Ramos (cell line): ENCODE data around the gene ASIC2.

ENCODE experiments used
- in situ Hi-C: fragments of 300-500 bp; cut with MboI; formaldehyde crosslinking; loops from one replicate; pipeline ENCODE4 v1.14.3; 2022; ENCODE audit warnings: low sequenced_read_pairs; ENCODE audit not compliant: unreplicated experiment

Gene ASIC2

DNA sequence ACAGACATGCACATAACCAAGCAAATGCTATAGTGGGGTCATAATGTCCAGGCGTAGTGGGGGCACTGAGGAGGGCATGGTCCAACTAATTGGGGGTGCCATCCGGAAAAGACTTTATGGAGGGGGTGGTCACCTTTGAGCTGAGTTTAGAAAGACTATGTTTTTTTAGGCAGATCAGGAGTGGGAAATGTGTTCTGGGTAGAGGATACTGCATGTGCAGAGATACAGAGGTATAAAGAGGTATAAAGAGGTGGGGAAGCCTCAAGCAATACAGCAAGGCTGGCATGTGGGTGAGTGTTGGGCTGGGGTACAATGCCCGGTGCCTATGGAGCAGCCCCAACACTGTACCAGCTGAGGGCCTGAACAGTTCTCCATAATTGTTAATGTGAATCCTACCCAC, 248.3 kb downstream of the ASIC2 start:
- in situ Hi-C loops = no loop called here

DNA sequence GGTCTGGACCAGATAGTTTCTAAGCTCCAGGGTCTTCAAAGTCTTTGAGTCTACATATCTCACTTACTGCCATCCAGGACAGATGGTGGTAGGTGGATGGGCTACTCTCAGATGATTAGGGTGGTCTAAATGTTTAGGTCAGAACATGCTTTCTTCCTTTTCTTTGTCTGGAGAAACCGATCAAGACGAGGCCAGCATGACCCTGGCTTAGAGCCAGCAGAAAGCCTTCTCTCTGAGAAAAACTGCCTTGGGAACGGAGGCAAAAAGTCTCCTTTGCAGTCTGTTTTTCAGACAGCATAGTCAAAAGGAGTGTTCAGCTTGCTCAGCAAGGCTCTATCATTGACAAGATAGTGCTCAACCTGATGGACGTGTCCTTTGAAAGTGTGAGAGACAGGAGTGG, 252.6 kb downstream of the ASIC2 start:
- in situ Hi-C loops = no loop called here

DNA sequence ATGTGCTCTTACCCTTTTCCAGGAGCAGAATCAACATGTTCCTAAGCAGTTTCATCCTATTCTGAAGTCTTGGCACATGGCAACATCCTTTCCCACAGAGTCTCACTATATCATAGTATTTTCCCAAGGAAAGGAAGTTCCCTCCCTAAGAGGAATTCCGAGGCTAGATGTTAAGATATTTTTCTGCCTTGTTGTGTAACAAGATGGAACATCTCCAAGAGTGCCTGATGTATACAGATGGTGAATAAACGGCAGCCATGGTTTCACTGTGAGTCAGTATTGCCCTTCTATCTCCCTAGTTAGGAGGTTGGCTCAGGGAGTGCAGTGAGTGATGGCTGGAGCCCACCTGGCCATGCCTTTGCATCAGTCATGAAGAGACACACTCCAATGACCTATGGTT, 253.2 kb downstream of the ASIC2 start:
- in situ Hi-C loops = no loop called here

DNA sequence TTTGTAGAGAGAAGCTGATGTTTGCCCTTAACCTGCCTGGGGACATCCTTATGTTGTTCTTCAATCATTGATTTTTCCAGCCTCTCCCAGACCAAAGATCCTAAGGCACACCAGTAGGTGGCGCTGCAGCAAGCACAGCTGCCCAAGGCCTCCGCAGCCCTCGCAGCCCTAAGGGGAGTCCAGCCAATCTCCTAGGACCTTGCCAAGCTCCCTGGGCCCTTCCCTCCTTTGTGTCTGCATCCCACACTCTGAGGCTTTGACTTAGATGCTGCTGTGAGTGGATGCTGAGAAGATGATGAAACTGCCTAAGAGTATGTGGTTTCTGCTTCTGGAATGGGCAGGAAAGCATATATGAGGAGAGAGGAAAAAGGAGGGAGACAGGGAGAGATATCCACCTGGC, 254.4 kb downstream of the ASIC2 start:
- in situ Hi-C loops = no loop called here

DNA sequence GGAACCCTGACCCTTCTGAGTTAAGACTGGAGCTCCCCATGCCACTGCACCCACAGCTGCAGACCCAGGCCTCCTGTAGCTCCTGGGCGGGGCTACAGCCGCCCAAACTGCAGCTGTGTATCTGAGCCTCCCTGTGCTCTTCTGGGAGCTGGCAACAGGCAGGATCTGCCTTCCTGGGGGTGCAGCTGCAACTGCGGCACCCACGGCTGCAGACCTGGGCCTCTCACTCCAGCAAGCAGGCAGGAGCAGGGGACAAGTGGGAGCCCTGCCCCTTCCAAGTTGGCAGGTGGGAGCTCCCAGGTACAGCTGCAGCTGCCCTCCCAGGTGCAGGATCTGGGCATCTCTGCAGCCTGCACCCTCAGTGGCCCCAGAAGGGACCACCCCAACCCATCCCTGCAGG, 259.9 kb downstream of the ASIC2 start:
- in situ Hi-C loops = no loop called here

DNA sequence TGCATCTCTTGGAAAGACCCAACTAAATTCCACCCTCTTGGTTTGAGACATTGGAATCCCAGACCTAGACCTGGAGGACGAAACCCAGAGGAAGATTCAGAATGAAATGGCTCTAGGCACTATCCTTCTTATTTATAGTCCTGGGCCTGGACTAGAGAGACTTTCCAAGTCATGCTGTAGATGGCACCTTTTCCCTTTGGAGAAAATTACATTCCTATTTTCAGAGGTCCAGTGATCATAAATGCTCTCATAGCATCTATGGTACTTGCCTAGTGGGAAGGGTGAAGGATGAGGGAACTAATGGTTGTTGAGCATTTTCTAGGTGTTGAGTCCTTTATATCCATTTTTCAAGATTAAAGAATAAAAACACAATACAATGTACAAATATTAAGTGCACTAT, 264.3 kb downstream of the ASIC2 start:
- in situ Hi-C loops = no loop called here

DNA sequence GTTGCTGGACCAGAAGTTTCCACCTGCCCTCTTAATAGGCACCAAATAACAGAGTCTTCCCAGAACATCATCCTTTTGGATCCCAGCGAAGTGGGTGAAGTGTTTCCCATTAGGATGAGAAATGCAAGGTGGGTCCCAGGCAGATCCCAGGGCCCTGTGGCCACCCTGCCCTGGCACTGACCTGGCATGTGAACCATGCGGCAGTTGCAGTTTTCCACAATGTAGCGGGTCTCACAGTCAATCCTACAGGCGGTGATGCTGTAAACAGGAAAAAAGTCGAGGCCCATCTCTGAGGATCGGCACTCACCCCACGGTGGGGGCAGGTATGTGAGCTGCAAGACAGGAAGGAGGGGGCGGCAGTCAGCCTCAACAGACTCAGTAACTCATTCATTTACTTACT, 265.0 kb downstream of the ASIC2 start:
- in situ Hi-C loops = no loop called here

DNA sequence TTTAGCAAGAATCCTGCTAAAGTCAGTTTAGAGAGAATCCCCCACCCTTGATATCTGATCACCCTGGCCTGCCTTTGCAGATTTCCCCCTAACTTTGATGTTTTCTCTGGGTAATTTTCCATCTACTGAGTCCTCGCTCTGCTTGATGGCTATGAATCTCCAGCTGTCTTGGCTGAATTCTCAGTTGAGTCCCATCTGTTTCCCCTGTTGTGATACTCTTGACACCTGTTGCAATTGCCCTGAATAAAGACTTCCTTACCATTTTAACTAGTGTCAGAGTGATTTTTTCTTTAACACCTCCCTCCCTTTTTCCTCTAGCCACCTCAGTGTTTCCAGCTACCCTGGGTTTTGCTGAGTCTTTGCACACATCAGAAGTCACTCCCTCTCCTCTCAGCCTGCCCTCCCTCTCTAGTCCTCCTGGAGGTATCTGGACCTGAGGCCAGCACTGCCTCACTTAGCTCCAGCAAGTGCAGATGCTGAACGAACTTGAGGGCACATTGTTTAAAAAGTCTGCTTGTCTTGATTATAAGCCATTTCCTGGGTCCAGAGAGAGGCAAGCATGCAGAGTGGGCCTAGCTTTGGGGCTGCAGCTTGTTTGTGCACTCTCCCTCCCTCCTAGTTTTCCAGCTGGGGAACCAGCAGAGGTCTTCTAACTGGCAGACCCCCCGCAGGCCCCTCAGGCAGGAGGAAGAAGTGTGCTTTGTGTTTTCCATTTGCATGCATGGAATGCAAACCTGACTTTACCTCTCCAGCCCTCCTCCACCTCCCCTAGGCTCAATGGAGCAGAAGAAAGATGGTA, 268.2 kb downstream of the ASIC2 start:
- in situ Hi-C loops = no loop called here

DNA sequence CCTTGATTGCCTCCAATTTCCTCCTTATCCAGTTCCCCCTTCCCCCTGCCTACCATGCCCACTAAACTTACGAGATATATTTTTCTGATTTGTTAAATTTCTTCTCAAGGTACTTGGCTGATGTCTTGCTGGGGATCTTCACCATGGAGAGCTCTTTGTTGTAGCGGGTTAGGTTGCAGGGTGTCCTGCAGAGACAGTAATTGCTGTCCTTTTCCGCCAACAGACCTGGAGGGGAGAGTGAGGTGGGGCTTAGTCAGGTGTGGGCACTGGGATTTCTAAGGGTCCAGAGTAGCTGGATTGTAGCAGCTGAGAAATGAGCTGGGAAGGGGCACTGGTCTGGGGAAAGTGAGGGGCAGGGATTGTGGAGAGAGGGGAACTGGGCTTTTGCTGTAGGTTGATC, 269.3 kb downstream of the ASIC2 start:
- in situ Hi-C loops = no loop called here

DNA sequence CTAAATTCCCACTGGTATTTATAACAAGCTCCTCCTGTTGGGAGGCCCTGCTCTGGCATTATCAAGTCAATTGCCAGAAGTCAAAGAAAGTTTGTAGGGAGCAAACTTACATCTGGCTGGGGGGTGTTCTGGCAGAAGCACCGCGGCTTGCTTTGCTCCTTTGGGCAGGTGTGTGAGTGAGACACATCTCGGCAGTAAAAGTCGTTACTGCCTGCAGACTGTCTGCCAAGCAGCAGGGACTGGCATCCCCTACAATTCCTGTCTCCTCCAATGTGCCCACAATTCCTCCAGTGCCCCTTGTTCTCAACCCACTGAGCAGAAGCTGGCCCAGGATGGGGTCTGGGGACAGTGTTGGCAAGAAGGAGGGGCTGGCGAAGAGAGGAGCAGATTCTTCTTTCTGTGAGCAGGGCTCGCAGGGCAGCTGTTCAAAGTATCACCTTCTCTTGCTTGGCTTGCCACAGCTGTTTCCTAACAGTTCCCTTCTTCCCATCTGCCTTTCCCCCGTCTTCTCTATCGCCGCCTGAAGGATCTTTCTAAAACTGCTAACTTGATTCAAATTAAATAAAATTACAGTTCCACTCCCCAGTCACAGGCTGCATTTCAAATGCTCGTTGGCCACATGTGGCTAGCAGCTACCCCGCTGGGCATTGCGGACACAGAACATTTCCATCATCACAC, 271.2 kb downstream of the ASIC2 start:
- in situ Hi-C loops = no loop called here

DNA sequence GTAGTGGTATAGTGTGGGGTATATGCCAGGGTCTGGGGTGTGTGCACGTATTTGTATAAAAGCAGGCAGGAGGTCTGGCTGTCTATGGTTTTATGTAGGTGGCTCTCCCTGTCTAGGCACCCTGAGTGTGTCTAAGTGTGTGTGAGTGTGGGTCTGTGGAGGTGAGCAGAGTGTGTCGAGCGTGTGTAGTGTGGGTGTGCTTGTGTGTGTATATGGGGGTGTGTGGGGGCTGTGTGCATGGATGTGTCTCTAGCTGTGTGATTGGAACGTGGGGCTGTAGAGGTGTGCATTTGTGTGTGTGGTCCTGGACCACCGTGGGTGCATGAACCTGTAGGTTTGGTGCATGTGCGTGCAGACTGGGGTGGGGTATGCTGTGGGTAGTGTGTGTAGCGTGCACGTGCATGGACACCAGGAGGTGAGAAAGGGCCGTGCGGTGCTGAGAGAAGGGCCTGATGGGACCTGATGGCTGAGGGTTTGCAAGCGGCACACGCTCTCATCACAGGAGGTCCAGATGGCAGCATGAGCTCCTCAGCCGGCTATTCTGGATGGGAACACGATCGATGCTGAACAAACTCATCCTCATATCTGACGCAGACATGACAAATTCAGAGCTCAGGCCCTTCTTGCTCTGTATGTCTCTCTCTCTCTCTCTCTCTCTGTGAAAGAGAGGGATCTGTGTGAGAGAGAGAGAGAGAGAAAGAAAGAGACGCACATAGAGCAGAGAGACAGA, 273.8 kb downstream of the ASIC2 start:
- in situ Hi-C loops = no loop called here

DNA sequence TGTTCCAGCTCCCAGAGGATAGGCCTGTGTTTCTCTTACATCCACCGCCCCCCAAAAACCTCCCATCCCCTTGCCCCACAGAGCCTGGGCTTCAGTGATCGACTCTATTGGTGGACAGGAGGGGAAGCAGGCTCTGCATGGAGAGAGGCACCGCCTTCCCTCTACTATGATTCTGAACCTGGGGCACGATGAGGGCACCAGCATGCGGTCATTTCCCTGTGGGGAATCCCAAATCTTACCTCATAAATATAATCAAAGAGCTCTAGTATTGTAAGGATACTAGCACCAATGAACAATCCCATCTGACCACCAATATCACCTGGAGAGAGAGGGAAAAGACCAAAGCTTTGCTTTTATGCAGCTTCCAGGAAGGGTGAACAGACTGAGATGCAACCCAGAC, 275.7 kb downstream of the ASIC2 start:
- in situ Hi-C loops = no loop called here

DNA sequence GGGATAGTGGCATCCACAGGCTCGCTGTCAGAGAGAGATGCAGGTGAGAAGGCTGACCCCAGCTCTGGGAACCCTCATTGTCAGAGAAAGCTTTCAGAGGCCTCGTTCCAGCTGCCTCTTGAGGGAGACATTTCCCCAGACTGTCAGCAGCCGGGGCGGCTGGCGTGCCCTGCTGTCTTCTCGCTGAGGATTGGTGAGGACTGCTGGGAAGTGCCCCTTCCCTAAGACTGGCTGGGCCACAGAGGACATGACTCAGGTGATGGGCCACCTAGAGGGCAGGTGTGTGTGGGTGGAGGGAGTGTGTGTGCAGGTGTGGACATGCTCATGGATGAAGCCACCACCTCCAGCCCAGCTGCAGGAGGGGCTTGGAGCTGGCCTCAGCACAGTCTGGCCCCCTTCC, 276.2 kb downstream of the ASIC2 start:
- in situ Hi-C loops = no loop called here

DNA sequence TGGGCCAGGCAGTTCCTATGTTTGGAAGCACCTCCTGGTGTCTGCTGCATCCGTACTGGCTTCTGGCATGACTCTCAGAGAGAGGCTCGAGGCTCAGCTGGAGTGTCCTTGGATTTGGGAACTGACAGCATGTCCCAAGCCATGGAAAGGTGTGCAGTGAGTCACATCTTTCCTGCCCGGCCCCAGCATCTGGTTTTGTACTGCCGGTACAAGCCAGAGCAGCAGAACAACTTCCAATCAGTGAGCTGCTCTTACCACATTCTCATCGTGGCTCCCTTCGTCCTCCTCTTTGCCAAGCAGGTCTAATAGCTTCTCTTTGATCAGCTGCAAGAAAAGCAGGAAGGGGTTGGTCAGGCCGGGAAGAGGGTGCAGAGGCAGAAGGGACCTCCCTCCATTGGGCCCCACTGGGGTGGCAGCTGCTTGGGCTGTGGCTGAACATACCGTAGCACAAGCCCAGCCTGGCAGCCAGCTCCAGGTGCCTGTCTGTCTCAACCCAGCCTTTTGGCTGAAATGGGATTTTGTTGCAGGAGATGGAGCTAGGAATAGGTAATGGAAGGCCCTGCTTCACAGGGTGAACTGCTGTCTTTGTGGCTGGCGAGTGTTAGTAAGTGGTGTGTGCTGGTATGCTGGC, 277.3 kb downstream of the ASIC2 start:
- in situ Hi-C loops = no loop called here

DNA sequence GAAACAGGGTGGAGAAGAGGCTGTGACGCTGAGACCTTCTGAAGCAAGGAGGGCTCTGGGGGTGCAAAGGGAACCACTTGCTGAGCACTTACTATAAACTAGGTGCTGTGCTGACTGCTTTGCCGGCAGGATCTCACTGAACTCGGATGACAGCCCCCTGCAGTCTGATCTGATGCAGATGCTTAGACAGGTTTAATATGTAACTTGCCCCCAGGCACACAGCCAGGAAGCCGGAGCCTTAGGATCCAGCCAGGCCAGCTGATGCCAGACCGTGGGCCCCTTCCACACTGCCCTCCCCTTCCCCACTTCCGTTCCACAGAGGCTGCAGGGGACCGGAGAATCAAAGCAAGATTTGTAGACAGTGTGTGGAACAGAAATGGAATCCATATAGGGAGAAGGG, 278.3 kb downstream of the ASIC2 start:
- in situ Hi-C loops = no loop called here

DNA sequence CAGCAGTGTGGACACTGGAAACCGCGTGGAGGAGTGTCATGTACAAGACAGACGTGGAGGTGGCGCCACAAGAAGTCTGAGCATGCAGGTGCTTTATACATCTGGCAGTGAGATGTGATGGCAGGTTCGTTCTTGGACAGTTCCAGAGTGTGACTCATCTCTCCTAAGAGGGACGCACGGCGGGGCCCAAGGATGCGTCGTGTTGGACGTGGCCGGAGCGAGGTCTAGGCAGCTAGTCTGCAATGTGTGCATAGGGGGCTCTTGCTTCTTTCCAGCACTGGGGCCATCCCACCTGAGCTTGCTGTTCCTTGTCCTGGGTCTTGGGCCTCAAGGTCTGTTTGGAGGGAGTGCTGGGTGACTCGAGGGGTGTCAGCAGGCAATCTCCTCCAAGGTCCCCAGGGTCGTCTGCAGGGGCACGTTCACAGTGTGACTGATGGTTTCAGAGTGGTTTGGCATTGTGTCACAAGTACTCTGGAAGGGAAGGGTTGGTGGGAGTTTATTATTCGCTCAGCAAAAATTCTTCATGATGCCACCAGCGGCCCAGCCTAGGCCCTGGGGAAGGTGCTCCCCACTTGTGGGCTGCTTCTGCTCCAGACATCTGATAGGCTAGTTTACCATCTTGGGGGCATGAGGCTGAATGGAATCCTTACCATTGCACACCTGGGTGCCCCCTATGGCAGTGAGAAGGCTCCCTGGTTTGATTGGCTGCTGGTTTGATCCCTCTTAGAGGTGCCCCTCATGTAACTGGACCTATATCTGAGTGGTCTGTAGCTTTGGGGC, 279.3 kb downstream of the ASIC2 start:
- in situ Hi-C loops = no loop called here

DNA sequence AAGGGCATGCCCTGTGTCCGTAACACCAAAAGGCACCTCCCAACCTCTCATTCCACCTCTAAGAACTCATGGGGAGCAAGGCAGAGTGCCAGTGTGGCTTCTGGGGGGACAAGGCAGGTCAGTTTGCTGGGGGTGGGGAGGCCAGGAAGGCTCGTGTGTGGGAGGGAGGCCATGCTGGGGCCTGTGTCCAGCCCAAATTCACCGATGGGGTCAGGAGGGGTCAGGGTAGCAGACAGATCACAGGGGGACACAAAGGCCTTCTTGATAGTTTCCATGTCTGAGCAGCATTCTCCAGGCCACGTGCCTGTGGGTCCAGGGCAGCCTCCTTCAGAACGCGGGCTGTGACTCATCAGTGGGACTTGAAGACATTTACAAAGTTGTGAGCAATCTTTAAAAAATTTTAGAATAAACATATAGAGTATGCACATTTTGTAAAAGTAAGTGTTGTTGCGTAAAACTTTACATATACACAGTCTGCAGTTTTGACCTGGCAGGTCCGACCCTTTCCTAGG, 280.5 kb downstream of the ASIC2 start:
- in situ Hi-C loops = no loop called here

DNA sequence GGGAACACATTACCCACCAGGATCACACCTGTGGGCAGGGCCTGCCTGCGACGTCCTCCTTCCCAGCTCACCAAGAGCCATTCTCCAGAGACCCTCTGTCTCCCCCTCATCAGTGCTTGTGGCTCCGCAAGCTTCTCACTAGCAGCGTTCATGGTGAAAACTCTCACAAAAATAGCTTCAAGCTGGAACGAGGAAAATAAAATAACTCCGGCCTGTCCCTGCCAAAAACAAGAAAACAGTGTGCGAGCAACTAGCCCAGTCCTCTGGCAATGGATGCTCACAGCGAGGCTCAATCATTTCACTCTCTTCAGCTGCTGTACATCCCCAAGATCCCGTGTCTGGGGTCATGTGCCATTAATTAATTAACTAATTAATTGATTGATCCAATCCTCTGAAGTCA, 283.5 kb downstream of the ASIC2 start:
- in situ Hi-C loops = no loop called here

DNA sequence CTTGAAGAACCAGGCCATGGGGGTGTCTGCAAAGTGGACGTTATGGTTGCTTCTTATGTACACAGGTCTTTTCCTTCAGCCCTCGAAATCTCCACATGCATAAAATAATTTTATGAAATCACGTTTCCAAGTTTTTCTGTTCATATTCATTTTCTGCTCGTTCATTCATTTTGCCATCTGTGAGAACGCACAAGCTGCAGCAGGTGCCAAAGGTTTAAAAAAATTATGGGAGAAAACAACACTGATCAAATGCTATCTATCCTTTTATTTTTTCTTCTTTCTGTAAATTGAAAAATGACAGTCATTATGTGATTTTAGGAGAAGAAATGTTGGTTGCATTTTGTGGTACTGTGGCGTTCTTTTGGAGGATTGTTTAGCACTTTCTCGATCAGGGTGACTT, 285.9 kb downstream of the ASIC2 start:
- in situ Hi-C loops = no loop called here

DNA sequence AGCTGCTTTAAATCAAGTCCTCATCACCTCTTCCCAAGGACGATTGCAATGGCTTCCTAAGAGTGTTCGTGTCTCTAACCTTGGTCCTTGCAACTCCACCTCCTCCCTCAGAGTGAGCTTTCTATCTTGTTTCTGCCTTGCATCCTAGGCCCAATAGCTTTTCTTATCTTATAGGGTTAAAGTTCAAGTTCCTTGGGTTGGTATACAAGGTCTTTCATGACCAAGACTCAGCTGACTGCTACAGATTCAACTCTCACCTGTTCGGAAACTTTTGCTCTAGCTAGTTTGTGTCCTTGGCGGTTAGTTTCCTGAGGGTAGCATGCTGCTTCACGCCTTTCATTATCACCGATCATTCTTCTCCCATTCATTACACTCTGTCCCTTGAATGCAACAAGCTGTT, 290.8 kb downstream of the ASIC2 start:
- in situ Hi-C loops = no loop called here
